ENCODE data around the gene DDB1.
A peak's percentile ranks its signal among the peaks of the same experiment; 100 is the strongest.

The DDB1 gene

DNA sequence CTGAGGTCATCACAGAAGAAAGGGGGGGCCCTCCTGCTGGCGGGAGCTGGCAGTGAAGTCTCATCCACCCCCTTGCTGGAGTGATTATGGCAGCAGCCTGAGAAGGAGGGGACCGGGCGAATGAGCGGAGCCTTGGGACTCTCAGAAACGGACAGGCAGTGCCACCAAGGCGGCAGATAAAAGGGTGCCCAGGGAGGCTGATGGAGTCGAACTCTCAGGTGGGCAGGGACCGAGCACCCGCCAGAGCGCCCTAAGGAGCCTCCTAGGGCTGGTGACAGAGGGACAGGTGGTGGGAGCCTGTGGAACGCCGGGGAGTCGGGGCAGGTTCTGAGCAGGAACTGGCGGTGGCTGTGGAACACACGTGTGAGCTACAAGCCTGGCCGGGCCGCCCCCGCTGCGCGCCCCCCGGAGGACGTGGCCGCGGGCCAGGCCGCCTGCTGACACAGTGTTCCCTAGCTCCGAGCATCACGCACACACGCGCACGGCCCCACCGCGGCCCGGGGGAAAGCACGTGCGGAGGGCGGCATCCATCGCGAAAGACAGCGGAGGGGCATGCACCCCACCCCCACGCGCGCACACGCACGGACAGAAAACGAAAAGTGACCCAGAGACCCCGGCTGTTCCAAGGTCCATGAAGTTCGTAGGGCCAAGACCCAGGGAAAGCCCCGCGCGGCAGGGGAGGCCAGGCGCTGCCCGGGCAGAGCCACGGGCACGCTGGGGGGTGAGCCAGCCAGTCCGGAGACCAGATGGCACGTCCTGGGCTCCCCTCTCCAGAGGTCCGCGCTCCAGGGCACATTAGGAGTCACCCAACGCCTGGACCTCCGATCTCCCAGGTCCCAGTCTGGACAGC lies 38.8 kb downstream of the DDB1 start:
- no peak for DNase-seq

DNA sequence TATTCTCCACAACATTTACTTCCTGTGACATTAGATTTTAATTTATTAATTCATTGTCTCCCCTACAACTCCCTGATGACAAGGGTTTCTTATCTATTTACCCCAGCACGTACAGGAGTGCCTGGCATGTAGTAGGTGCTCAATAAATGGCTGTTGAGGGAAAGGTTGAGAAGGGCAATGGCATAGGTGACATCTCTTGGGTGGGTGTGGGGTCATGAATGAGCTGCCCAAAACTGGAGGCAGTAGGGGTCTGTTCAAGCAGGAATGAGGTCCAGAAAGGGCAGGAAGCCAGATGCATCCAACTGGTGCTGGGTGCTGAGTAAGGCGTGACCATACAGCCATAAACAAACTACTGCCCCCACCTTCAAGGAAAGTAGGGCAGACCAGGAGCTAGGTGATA lies 40.5 kb downstream of the DDB1 start:
- DNase-seq: no peak

- DNase-seq: no peak
Observed at GRCh38 chr11:61290905-61291690, 41.8 kb downstream of the DDB1 start.

DNA sequence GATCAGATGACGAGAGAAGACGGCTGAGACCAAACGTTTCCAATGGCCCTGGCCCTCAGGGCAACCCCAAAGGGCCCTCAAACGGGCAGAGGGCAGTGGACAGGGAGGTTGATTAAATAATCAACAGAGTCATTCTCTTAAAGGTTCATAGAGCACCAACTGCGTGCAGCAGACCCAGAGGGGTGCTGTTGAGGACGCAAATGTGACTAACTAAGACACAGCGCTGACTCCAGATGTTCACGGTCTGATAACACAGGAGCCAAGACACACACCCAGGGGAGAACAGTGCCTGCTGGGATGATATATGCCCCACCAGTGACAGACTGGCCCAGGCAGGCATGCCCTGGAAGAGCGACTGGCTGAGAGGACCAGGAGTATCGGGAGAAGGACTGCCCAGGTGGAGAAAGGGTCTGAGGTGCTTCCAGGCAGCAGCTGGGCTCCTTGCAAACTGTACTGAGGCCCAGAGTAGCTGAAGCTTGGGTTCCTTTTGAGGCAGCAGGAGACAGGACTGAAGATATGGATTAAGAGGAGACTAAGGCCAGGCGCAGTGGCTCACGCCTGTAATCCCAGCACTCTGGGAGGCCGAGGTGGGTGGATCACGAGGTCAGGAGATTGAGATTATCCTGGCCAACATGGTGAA lies 45.4 kb downstream of the DDB1 start:
- no peak for DNase-seq

- no peak for DNase-seq
Observed at GRCh38 chr11:61283613-61284012, 49.3 kb downstream of the DDB1 start.

GRCh38 chr11:61281581-61282250 lies 51.2 kb downstream of the DDB1 start:
- DNase-seq: peak in 1 of 2 donors; percentile 22

DNA sequence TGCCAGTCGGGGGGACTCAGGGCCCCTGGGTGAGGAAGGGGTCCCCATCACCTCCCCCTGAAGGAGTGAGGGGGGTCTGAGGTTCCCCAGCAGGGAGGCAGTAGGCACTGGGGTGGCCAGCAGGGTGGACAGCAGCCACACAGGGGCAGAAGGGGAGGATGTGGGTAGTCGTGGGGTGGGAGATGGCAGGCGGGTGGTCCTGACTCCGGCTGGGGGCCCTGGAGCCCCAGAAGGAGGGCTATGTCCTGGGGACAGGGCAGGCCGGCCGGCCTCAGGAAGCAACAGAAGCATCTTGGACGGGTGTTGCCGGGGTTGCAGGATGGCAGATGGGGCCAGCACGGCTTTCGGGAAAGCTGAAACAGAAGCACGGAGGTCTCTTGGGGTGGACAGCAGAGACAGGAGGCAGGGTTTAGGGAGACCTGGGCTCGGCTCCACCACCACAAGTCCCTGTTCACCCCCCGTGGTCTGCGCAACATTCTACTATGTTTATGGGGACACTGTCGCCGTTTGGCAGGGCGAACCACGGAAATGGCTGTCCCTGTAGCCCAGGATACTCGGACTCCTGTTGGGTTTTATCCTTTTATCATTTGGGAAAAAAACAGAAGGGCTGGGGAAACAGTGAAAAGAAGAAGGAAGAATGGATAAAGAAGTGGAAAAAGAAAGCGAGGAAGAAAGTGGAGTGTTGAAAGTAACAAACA lies 51.9 kb downstream of the DDB1 start:
- no peak for DNase-seq

DNA sequence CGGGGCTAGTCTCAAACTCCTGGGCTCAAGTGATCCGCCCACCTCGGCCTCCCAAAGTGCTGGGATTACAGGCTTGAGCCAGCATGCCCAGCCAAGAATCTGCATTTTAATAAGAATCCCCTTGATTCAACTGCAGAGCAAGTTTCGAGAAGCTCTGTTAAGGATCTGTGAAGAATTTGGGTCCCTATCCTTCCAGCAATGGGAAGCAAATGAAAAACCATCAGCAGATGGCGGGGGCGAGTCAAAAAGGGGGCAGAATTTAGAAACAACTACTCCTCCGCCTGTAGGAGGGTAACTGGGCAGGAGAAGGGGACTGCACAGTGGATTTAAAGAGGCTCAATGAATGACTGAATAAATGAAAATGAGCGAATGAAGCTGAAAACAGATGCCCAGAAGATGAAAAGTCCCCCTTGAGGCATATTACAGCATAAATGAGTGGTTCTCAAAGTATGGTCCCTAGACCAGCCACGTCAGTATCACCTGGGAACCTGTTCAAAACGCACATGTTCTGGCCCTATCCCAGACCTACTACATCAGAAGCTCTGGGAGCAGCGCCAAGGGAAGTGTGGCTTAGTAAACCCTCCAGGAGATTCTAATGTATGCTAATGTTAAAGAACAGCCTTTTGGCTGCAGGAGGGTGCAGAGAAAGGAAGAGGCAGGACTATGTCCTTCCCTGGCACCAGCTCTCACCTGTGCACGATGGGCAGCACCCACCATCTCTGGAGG lies 52.8 kb downstream of the DDB1 start:
- DNase-seq: no peak

GRCh38 chr11:61278001-61278470 lies 54.9 kb downstream of the DDB1 start:
- no peak for DNase-seq

GRCh38 chr11:61277186-61278000 lies 55.5 kb downstream of the DDB1 start:
- DNase-seq: no peak

GRCh38 chr11:61275191-61275590 lies 57.7 kb downstream of the DDB1 start:
- DNase-seq: no peak

DNA sequence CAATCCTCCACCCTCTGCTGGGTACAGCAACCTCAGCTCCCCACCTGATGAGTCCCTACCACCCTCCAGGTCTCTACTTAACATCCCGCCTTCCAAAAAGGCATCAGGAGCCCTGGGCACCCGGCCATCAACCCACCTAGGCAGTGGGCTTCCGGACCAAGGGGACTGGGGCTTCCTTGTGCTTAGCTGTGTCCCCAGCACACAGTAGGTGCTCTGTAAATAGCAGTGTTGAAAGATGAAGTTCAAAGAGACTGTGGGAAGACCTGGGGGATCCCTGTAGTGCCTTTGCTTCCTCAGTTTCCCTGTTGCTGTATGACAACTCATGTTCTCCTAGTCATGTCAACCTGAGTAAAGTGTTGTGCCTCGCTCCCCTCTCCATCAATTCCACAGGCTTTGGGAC lies 58.8 kb downstream of the DDB1 start:
- no peak for DNase-seq

DNA sequence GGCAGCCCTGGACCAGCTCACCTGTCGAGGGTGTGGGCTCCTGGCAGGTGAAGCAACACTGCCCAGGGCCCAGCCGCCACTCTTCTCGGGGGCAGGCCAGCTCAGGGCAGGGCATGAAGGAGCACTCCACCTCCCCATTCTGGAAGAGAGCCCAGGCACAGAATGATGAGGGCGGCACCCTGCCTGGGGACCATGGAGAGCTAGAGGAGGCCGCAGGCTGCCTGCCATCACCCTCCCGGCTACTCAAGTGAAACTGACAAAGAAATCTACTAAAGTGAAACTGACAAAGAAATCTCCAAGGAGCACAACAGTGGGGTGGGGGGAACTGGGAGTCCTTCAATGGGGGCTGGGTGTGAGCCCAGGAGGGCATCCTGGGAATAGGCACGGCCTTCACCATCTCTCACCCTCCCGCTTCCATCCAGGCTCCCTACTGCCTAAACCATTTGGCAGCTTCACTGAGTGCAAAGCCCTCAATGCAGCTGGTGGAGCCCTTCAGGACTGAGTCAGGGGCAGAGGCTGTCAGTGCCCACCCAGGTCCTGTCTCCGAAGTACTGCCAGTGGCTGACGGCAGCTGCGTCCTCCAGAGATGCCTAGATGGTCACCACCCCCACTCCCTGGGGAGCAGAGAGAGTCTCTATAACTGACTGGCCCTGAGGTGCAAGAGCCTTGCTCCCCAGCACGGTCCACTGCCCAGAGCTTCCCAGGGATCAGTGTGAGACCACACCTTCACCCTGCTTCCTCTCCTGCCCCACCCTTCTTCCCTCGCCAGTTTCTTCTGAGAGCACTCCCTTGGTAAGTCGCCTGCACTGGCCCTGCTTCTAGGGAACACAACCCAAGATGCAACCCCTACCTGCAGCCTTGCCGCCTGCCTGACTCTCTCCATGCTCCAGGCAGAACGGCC lies 59.5 kb downstream of the DDB1 start:
- no peak for DNase-seq

GRCh38 chr11:61272731-61273130 lies 60.2 kb downstream of the DDB1 start:
- DNase-seq: no peak

DNA sequence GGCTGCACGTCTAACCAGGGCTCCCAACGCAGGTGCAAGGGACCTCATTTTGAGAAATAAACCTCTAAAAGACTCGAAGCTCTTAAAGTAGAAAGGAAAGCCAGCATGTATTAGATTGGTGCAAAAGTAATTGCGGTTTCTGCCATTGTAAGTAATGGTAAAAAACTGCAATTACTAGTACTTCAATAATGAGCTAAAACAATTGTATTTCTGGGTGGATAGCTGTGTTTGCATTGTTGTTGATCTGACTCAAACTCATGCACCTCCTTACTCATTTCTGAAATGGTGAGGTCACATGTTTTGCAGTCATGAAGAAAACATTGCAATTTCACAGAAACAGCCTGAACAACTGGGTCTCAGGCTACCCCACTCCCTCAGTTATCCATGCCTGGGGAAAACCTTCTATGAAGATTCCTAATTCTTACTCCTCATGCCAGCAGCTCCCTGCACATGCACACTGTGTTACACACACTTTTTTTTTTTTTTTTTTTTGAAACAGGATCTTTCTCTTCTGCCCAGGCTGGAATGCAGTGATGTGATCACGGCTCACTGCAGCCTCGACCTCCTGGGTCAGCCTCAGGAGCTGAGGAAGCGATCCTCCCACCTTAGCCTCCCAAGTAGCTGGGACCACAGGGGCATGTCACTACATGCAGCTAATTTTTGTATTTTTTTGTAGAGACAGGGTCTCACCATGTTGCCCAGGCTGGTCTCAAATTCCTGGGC lies 62.4 kb downstream of the DDB1 start:
- DNase-seq: no peak

- DNase-seq: no peak
Observed at GRCh38 chr11:61268588-61269250, 64.2 kb downstream of the DDB1 start.

DNA sequence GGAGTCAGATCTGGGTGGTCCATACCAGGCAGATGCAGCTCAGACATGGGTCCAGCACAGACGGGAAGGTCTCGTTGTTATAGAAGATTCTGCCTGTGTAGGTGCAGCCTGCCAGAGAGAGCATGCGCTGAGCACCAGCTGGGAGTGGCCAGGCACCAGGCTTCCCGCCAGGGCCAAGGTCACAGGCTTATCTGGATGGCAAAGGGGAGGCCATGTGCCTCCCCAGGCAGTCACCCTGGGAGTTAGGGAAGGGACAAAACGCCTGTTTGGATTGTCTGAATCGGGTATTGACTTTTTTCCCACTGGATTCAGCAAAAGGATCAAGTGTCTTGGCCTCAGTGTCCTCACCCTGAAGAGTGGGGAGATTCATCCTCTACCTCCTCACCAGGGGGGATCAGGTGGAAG lies 65.5 kb downstream of the DDB1 start:
- DNase-seq: no peak

- no peak for DNase-seq
Observed at GRCh38 chr11:61266602-61267001, 66.3 kb downstream of the DDB1 start.

Measured in CD4-positive, alpha-beta T cell treated with Interferon alpha-2 for 1 hour (primary cell).